ENCODE results near the gene CACNG8.

Gene CACNG8

DNA sequence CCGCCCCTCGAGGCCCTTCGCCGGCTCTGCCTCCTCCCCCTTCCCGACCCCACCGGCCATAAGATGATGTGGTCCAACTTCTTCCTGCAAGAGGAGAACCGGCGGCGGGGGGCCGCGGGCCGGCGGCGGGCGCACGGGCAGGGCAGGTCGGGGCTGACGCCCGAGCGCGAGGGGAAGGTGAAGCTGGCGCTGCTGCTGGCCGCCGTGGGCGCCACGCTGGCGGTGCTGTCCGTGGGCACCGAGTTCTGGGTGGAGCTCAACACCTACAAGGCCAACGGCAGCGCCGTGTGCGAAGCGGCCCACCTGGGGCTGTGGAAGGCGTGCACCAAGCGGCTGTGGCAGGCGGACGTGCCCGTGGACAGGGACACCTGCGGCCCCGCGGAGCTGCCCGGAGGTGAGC is 30.1 kb downstream of the CACNG8 start:
- DNase-seq (ENCODE audit: low spot score), result no peak

DNA sequence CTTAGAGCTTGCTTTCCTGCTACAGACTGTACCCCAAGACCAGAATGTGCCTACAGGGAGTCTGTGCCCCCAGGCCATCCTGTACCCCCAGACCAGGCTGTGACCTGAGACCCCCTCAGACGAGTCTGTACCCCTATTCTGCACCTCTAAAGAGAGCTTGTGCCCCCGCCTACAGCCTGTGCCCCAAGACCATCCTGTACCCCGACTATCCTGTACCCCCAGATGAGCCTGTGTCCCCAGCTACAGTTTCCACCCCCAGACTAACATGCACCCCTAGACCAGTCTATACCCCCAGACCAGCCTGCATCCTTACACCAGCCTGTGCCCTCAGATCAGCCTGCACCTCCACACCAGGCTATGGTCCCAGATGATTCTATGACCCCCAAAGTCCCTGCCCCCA is 30.7 kb downstream of the CACNG8 start:
- DNase-seq (ENCODE audit: low spot score), result no peak

DNA sequence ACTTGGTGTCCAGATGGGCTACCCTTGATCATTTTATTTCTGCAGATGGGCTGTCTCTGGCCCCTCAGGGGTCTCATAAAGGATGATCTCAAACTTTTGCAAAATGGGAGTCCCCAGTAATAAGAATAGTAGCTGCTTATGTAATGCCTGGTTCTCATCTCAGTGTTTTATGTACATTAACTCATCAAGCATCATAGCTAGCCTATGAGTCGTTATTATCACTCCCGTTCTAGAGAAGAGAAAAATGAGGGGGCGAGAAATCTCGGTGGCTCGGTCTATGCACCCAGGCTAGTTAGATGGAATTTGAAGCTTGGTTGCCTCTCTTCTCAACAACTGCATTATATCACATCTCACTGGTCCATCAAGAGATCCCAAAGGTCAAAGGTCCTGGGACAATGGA is 32.1 kb downstream of the CACNG8 start:
- no peak for DNase-seq (ENCODE audit: low spot score)

DNA sequence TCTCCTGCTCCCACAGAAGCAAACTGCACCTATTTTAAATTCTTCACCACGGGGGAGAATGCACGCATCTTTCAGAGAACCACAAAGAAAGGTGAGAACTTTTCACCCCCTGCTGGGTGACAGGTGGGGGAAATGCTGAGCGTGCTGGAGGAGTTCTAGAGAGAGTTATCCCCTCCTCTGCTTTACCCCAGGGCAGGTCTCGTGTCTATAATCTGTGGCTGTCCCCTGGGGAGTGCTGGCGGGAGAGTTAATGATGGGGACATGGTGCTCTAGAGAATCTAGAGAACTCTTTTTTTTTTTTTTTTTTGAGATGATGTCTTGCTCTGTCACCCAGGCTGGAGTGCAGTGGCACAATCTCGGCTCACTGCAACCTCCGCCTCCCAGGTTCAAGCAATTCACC is 35.5 kb downstream of the CACNG8 start:
- DNase-seq (ENCODE audit: low spot score), result no peak

DNA sequence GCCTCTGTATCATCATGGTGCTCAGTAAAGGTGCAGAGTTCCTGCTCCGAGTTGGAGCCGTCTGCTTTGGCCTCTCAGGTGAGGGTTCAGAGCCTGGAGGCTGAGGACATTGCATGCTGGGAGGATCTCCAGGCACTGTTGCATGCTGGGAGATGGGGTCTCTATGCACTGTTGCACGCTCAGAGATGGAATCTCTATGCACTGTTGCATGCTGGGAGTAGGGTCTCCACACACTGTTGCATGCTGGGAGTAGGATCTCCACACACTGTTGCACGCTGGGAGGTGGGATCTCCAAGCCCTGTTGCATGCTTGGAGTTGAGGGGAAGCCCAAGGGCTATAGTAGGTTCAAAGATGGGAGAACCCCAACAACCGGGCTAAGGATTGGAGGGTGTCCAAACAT is 37.0 kb downstream of the CACNG8 start:
- no peak for DNase-seq (ENCODE audit: low spot score)

DNA sequence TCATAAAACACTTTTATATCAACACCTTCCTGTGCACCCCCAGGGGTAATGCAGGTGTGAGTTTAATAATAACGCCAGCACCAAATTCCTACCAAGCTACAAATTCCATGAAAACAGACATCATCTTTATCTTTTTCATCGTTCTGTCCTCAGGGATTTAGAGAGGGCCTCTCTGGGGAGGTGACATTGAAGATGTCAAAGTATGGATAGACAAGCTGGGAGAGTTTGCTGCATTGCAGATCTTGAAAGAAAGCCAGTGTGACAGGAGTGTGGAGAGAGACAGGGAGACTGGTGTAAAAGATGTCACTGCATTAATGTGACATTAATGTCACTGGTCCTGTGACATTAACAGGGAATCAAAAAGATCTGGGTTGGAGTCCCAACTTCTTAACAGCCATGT is 38.8 kb downstream of the CACNG8 start:
- DNase-seq (ENCODE audit: low spot score), result no peak

DNA sequence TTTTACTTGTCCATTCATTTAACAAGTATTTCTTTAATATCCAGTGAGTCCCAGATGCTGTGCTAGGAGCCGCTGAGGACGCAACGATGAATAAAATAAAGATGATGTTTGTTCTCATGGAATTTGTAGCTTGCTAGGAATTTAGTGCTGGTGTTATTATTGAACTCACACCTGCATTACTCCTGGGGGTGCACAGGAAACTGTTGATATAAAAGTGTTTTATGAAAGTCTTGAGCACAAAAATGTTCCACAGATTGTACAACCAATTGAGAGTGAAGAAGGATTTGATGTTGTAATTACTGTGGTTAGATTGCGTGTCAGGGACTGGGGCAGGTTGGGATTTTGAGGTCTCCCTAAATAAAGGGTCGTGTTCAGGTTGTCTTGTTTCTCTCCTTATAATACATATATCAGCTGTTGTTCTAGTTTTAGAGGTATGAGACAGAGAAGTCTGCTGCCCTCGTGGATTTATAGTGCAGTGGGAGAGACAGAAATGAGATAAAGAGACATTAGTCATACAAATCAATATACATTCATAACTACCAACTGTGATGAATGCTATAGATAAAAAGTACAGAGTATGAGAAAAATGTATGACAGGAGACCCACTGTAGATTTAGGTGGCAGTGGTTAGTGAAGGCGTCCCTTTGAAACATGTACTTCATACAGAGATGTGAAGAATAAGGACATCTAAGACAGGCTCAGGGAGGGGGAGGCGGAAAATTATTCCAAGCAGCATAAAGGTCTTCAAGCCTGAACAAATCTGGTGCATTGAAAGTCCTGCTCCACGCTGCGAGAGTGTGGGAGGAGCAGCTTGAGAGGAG is 40.0 kb downstream of the CACNG8 start:
- DNase-seq (ENCODE audit: low spot score), result no peak

DNA sequence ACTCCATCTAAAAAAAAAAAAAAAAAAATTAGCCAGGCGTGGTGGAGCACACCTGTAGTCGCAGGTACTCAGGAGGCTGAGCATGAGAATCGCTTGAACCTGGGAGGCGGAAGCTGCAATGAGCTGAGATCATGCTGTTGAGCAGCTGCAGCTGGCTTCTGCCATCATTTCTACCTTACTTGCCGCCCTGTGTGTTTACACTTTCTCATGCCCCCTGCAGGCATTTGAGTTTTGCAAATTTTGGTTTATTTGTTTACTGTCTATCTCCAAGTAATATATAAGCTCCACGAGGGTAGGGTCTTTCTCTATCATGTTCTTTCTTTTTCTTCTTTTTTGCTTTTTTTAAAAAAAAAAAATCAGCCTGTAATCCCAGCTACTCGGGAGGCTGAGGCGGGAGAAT is 46.7 kb downstream of the CACNG8 start:
- DNase-seq (ENCODE audit: low spot score), result no peak

DNA sequence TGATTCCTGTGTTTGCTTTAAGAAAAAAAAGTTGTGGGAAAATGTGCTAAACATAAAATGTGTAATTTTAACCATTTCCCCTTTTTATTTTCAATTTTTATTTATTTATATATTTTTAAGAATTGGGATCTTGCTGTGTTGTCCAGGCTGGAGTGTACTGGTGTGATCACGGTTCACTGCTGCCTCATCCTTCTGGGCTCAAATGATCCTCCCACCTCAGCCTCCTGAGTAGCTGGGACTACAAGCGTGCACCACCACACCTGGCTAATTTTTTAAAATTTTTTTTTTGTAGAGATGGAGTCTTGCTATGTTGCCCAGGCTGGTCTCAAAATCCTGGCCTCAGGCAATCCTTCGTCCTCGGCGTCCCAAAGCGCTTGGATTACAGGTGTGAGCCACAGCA is 47.7 kb downstream of the CACNG8 start:
- DNase-seq (ENCODE audit: low spot score), result no peak

DNA sequence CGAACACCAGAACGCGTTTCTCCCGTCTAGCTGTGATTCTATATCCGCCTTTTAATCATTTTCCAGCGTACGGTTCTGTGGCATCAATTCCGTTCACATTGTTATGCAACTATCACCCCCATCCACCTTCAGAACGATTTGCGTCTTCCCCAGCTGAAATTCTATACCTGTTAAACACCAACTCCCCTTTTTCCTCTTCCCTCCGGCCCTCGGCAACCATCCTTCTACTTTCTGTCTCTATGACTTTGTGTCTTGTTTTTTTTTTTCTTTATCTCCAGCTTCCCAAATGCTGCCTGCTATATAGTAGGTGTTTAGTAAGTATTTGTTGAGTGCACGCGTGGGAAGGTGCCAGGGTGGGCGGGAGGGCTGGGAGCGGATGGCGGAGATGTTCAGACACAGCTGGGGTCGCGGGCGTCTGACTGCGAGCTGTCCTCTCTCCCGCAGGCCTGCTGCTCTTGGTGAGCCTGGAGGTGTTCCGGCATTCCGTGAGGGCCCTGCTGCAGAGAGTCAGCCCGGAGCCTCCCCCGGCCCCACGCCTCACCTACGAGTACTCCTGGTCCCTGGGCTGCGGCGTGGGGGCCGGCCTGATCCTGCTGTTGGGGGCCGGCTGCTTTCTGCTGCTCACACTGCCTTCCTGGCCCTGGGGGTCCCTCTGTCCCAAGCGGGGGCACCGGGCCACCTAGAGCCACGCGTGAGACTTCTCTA is 48.9 kb downstream of the CACNG8 start:
- DNase-seq (ENCODE audit: low spot score), result no peak

DNA sequence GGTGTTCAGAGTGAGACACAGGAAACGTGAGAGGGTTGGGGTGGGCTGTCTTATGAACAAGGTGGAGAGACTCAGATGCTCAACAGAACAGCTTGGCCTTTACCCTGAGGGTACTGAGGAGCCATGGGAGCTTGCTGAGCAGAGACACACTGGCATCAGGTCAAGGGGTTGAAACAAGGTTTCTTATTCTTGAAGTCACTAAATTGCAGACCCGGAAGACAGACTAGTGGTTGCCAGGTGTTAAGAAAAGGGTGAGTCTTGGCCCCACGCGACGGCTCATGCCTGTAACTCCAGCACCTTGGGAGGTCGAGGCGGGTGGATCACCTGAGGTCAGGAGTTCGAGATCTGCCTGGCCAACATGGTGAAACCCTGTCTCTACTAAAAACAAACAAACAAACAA is 51.1 kb downstream of the CACNG8 start:
- no peak for DNase-seq (ENCODE audit: low spot score)

DNA sequence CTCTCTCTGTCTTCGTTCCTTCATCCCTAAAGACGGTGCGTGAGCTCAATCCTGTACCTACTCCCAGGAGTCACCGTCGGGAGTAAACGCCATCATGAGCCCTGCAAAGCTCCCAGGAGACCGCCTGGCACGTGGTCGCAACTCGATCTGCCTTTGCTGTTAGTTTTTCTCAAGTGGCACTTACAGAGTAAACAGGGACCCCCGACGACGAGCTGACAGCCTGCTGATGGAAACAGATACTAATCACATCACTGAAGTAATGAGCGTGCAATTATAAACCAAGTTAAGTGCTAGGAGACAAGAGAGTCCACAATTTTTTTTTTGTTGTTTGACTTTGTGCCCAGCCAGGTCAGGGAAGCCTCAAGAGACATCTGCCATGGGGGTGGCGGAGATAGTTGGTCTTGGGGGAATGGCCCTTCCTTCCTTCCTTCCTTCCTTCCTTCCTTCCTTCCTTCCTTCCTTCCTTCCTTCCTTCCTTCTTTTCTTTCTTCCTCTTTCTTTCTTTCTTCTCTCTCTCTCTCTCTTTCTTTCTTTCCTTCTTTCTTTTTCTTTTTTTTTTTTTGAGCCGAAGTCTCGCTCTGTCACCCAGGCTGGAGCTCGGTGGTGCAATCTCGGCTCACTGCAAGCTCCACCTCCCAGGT is 52.3 kb downstream of the CACNG8 start:
- DNase-seq (ENCODE audit: low spot score), result no peak

DNA sequence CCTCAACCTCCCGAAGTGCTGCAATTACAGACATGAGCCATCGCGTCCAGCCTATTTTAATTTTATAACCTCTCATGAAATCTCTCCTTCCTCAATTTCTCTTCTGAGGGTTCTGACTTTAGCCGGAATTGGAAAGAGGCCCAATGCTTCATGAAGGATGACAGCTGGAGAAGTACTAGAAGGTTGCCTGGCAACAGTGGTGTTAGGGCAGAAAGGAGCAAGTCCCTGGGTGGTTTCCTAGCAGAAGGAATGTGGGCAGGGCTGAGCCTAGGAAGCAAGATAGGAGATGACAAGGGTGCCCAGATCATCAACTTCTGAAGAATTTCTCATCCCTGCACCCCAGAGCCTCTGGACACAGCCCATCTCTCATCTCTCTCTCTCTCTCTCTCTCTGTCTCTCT is 54.5 kb downstream of the CACNG8 start:
- no peak for DNase-seq (ENCODE audit: low spot score)

DNA sequence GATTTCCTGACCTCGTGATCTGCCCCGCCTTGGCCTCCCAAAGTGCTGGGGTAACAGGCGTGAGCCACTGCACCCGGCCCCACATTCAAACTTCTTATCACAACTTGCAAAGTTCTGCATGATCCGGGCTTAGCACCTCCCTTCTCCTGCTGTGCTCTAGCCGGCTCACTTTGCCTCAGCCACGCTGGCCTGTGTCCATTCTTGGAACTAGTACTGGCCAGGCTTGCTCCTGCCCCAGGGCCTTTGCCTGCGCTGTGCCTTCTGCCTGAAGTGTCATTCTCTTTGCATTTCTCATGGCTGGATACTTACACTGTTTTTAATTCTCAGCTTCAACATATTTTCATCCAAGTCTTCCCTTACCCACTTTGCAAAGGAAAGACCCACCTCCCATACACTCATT is 58.6 kb downstream of the CACNG8 start:
- DNase-seq (ENCODE audit: low spot score), result no peak

DNA sequence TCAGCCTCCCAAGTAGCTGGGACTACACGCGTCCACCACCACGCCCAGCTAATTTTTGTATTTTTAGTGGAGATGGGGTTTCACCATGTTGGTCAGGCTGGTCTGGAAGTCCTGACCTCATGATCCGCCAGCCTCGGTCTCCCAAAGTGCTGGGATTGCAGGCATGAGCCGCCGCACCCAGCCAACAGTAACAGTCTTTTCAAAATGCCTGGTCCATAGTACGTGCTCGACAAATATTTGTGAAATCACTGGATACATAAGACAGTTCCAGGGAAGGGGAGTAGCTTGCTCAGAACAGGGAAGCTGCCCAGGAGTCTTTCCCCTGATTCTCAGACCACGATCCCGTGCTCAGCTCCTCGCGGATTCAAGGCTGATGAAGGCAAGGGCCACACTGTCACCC is 59.2 kb downstream of the CACNG8 start:
- DNase-seq (ENCODE audit: low spot score), result no peak

DNA sequence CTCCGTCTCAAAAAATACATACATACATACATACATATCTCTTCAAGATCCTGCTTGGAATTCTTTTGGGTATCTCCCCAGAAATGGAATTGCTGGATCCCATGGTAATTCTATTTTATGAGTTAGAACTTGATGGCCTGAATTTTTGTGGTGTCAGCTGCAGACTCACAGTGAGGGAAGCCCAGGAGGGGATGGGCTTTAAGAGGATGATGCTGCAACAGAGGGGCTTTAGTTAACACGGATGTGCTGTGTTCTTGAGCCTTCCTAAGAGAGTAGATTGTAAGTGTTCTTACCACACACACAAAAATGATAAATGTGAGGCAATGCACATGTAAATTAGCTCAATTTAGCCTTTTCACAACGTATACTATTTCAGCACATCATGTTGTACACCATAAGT is 60.5 kb downstream of the CACNG8 start:
- no peak for DNase-seq (ENCODE audit: low spot score)

DNA sequence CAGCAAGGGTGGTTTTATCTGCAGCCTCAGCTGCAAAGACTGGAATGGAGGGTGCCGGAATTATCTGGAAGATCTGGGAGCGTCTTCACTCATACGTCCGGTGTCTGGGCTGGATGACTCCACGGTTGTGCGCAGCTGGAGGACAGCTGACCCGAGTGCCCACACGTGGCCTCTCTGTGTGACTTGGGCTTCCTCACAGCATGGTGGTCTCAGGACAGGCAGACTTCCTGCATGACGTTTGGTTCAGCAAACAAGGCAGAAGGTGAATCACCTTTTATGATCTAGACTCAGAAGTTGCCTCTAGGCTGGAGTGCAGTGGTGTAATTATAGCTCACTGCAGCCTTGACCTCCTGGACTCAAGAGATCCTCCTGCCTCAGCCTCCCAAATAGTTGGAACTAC is 61.9 kb downstream of the CACNG8 start:
- no peak for DNase-seq (ENCODE audit: low spot score)

DNA sequence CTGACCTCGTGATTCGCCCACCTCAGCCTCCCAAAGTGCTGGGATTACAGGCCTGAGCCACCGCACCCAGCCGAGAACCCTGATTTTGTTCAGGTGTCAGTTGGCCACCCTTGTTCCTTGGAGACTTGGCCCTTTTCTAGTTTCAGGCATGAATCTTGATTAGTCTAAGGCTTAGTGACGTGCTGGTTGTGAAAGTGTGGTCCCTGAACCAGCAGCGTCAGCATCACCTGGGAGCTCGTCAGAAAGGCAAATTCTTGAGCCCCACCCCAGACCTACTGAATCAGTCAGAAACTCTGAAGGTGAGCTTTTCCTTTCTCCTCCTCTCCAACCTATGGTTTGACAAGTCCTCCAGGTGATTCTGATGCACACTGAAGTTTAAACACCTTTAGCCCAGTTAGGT is 63.9 kb downstream of the CACNG8 start:
- no peak for DNase-seq (ENCODE audit: low spot score)

DNA sequence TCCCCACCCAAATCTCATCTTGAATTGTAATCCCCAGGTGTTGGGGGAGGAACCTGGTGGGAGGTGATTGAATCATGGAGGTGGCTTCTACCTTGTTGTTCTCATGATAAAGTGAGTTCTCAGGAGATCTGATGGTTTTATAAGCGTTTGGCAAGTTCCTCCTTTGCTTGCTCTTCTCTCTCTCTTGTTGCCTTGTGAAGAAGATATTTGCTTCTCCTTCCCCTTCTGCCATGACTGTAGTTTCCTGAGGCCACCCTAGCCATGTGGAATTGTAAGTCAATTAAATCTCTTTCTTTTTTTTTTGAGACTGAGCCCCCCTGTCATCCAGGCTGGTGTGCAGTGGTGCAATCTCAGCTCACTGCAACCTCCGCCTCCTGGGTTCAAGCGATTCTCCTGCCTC is 66.6 kb downstream of the CACNG8 start:
- no peak for DNase-seq (ENCODE audit: low spot score)

DNA sequence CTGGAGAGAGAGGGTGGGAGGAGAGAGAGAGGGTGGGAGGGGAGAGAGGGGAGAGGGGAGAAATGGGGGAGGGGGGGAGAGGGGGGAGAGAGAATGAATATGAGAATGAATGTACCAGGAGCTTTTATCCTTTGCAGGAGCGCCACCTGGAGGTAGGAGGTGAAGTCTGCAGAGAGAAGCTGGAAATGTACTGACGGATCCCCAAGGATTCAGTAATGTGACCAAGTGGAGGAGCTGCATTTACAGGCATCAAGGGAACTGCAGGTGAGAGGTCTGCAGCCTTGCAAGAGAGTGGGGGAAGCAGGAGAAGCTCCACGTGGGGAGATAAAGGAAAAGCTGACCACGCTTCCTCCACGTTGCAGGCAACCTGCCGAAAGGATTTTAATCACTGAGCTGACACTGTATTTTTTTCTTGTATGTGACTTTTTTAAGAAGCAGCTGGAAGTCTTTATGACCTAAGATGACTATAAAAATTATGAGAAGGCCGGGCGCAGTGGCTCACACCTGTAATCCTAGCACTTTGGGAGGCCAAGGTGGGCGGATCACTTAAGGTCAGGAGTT is 67.3 kb downstream of the CACNG8 start:
- peak; percentile 52 for DNase-seq (ENCODE audit: low spot score)

DNA sequence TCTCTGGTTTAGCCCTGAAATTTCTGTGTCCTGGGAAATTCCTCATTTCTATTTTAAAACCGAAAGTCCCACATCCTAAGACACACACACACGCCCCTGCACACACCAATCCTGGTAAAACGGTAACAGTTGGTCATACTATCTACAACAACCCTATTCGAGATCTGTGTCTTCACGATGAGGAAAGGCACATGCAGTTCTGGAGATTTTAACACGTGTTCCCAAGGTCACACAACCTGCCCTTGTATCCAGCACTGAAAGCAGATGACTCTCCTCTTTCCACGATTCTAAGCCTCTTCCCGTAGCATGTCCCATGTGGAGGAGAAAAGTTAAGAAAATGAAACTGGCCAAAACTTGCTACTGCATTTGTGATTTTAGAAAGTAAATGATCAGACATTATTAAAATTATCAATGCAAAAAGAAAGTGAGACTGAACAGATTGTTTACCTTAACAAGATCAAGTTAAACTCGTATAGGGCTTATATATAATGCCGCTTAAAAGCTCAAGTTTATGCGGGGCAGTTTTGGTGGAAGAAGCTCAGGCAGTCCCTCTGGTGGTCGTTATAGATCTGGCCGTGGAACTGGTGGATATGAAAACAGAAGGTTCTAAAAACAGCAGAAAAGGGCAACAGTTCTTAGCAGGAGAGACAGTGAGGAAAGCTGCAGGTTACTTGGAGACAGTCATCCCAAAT is 68.3 kb downstream of the CACNG8 start:
- no peak for DNase-seq (ENCODE audit: low spot score)
